ENCODE results near the gene LRRC4.

DNA sequence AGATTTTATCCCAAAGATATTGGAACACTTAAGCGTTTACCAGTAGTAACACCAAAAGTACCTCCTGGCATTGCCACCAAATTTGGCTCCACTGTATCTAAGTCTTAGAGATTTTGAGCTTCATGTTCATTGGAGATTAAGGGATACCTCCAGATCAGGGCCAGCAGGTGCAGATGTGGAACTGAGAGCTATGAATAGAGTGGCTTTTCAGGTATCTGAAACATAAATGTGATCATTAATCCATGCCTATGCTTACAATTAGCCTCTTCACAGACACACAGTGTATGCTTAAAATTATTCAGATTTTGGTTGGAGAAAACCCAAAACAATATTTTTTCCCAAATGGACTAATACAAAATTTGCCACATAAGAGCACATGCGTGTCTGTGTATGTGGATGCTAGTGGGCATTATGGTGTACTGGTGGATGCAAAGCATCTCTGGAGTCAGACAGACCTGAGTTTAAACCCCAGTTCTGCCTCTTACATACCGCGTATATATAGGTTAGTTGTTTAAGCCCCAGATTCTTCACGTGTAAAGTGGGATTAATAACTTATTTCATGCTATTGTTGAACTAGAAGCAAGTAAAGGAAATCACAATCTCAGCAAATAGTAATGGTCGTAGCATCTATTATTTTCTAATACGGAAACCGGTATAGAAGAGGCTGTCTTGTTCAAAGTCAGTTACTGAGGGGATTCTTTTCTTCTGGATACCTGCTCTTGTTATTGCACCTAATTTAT is 6.8 kb upstream of the LRRC4 start:
- TF ChIP-seq, protein P1, sequence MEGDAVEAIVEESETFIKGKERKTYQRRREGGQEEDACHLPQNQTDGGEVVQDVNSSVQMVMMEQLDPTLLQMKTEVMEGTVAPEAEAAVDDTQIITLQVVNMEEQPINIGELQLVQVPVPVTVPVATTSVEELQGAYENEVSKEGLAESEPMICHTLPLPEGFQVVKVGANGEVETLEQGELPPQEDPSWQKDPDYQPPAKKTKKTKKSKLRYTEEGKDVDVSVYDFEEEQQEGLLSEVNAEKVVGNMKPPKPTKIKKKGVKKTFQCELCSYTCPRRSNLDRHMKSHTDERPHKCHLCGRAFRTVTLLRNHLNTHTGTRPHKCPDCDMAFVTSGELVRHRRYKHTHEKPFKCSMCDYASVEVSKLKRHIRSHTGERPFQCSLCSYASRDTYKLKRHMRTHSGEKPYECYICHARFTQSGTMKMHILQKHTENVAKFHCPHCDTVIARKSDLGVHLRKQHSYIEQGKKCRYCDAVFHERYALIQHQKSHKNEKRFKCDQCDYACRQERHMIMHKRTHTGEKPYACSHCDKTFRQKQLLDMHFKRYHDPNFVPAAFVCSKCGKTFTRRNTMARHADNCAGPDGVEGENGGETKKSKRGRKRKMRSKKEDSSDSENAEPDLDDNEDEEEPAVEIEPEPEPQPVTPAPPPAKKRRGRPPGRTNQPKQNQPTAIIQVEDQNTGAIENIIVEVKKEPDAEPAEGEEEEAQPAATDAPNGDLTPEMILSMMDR (IDR thresholded peaks at IDR 0.05): no peak
- TF ChIP-seq POLR2A (IDR thresholded peaks at IDR 0.05) (no peak), EP300 (IDR thresholded peaks at IDR 0.05) (no peak), POLR2AphosphoS5 (IDR thresholded peaks at IDR 0.05) (no peak)

Measured in upper lobe of left lung (tissue), 4 donors.